GM19043 (cell line): ENCODE results near the gene CHST15.

Experiments used
- ATAC-seq: cut with Tn5 transposase; IDR thresholded peaks from one replicate; pipeline ENCODE4 v1.9.1; 2021; ENCODE audit warnings: low read depth; ENCODE audit not compliant: unreplicated experiment

The CHST15 gene

GRCh38 chr10:123988694-123989093 lies 104.7 kb downstream of the CHST15 start:
- no peak for ATAC-seq

- ATAC-seq, result no peak
Observed at GRCh38 chr10:123986736-123987135, 106.7 kb downstream of the CHST15 start.

GRCh38 chr10:123974406-123974805 lies 119.0 kb downstream of the CHST15 start:
- ATAC-seq, result no peak

- no peak for ATAC-seq
Observed at GRCh38 chr10:123972481-123973401, 120.7 kb downstream of the CHST15 start.

- ATAC-seq, result no peak
Observed at GRCh38 chr10:123970927-123971286, 122.5 kb downstream of the CHST15 start.

GRCh38 chr10:123970207-123970926 lies 123.0 kb downstream of the CHST15 start:
- no peak for ATAC-seq

- no peak for ATAC-seq
Observed at GRCh38 chr10:123967626-123968243, 125.7 kb downstream of the CHST15 start.

- ATAC-seq, result no peak
Observed at GRCh38 chr10:123966896-123967231, 126.5 kb downstream of the CHST15 start.

- no peak for ATAC-seq
Observed at GRCh38 chr10:123965973-123966895, 127.2 kb downstream of the CHST15 start.

GRCh38 chr10:123964953-123965352 lies 128.4 kb downstream of the CHST15 start:
- ATAC-seq, result no peak

- ATAC-seq, result no peak
Observed at GRCh38 chr10:123962756-123963530, 130.5 kb downstream of the CHST15 start.

- no peak for ATAC-seq
Observed at GRCh38 chr10:123958241-123958640, 135.2 kb downstream of the CHST15 start.
